ENCODE results near the gene MED27. TPM values are rescaled to one million over a fixed set of nuclear protein-coding genes. Genes with fewer than 3 reads are reported as not detected.
A peak's percentile ranks its signal among the peaks of the same experiment; 100 is the strongest.

MED27 gene
- total RNA-seq, 1 donor from 2014 or later: 8.5 TPM

DNA sequence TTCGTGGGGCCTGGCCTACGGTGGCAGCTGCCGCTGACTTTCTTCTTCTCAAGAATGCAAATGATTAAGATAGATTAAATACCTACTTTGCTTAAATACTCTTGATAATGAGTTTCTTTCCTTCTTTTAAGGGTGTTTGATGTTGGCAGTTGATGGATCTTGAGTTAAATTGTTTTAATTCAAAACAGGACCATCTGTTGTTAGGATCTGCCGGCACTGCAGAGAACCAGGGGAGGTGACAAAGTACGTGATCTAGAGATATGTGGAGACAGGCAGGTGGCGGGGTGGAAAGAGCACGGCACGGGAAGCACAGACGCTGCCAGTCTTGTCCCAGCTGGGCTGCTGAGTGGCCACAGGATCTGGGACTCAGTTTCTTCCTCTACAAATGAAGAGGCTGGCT lies 37.9 kb downstream of the MED27 start:
- DNase-seq: no peak

GRCh38 chr9:132040808-132041207 lies 38.9 kb downstream of the MED27 start:
- no peak for DNase-seq

DNA sequence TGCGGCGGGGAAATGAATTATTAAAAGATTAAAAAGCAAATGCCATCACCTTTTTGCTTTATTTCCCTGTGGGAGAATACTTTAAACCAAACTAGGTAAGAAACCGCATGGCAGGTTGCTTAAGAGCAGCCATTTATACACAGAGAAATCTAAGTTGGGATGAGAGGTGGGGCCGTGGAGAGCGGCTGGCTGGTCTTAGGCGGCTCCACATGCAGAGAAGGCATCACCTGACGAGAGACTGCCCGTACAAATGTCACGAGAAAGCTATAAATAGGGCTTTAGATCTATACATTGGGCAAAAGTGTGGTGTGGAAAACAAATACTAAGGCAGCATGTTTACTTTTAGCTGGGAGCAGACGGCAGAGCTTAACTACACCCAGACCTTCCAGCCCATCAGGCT lies 39.4 kb downstream of the MED27 start:
- DNase-seq: no peak

- no peak for DNase-seq
Measured at GRCh38 chr9:132039284-132039683, 40.4 kb downstream of the MED27 start.

DNA sequence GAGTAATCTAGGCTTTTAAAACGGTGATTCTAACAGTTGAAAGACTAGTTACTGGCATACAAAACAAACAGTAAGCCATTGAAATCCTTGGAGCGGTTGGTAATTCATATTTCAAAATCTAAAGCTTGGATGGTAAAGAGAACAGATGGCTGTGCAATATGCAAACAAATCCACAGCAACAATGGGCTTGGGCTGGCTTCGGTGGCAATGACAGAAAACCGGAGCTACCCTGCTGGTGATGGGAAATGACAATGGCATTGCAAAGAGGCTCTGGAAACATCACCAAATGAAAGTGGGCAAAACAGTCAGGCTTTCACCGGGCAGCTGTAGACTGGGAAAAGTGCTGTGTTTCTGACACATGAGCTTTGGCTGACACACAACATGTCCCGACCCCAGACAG lies 42.2 kb downstream of the MED27 start:
- no peak for DNase-seq

GRCh38 chr9:132036521-132036920 lies 43.1 kb downstream of the MED27 start:
- DNase-seq: no peak

DNA sequence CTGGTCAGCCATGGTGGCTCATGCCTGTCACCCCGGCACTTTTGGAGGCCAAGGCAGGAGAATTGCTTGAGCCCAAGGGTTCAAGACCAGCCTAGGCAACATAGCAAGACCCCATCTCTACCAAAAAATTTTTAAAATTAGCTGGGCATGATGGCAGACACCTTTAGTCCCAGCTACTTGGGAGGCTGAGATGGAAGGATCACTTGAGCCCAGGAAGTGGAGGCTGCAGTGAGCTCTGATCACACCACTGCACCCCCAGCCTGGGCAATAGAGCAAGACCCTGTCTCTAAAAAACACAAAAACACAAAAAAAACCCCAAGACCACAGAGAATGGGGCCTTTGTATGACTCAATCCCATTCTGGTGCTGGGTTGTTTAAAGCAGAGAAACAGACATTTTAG lies 44.0 kb downstream of the MED27 start:
- no peak for DNase-seq

DNA sequence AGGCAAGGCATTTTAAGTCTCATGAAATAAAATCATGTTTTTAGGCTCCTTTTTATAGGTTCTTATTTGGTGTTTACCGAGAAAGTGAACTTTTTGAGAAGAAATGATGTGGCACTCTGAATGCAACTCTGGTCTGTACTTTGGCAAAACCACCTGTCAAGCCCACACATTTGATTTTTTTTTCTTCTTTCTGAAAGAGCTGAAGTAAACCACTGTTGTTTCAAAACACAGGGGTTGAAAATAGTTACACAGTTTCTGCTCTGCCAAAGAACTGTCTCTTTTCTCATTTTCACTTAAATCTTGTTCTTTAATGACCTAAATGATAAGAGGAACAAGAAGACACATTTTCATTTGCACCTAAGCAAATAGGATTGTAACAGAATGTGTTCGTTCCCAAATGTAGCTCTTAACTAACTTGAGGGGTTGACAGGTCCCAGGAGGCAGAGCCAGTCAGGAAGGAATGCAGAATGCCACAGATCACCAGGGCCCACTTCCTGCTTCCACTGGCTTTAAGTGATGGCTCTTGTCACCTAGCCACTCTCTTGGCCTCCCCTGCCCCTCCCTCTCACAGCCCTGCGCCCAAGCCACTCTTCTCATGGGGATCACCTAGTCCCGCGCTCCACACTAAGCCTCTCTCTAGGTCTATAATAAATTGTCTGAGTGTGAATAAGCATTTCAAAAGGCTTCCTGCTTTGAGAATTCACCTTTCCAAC lies 47.3 kb downstream of the MED27 start:
- no peak for DNase-seq

DNA sequence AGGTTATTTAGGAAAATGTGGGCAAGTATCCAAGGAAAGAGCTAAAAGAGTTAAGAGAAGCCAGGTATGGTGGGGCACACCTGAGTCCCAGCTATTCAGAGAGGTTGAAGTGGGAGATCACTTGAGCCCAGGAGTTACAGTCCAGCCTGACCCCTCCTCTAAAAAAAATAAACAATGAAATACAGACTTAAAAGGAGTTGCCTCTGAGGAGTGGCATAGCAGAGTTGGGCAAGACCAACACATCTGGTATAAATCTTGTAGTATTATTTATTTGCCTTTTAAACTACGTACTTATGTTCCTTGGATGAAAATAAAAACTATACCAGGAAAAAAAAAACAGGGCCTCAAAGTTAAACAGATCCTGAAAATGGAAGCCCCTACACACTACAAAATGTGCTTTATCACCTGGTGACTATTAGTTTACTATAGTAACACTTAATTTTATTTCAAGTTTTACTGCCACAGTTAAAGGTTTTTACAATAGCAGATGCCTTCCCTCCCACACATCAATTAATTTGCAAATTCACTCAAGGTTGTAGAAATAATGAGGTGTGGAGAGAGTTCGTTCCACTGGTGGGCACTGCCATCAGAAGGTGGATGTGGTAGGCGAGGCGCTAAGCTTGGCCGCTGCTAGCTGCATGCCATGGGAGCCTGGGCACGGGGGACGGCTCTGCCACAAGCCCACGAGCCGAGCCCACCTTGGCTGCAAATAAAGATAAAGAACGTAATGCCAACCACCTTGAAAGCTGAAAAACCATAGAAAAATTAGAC lies 48.0 kb downstream of the MED27 start:
- DNase-seq: no peak

DNA sequence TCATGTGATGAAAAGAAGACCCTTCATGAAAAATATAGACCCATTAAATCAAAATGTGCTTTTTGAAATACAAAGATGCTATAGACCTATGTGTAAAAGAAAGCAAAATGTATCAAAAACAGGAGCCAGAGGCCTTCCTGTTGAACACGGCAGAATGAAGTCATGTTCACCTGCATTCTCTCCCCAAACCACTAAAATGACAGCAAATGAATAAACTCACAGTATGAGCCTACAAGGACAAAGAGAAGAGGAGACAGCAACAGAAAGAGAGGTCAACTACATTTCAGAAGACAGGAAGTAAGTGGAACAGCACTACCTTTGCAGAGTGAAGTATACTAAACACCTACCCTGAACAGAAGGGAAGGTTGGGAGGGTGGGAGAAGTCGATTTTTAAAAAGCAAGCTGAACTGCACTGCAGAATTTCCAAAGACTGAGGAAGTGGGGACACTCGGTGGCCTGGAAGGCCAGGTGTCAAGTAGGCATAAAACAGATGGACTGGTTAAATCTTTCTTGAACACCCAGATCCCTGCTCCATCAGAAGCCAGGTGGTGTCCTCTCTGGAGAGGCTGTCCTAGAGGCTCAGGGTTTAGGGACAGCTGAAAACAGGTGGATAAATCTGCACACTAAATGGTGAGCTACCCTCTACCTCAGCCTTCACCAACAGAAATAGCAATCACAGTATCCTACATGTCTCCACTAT lies 48.9 kb downstream of the MED27 start:
- no peak for DNase-seq

DNA sequence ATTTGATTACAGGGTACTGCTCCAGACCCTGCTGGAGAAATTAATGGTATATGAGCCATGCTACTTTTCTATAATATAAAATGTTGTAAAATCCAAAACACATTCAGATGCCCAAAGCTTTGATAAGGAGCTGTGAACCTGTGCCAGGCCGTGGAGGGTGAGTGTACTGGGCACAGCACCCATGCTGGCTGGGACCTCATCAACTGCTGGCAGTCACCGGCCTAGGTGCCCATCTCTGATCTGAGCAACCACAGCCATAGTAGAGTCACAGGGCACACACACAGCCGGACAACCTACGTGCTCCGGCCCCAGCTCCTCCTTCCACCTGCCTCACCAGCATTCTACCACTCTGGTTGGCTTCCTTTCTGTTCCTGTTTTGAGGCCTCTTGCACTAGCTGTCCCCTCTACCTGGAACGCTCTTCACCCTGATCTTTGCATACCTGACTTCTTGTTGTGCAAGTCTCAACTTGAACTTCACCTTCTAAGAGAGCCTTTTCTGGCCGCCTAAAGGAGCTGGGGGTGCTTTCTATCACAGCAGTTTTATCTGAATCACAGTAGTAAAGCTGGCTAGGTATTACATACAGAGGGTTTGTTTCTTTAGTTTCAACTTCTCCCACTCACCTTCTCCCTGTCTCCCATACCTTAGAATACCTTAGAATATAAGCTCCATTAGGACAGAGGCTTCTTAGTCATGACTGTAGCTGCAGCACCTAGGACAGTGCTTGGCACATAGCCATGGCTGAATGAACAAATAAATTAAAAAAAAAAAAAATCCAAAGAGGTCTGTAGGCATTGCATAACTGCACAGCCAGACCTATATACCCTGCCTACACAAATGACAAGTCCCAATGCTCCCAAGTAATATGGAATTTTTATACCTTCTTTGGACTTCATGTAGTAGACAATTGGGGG lies 51.7 kb downstream of the MED27 start:
- no peak for DNase-seq

- DNase-seq: no peak
Measured at GRCh38 chr9:132026932-132027585, 52.6 kb downstream of the MED27 start.

DNA sequence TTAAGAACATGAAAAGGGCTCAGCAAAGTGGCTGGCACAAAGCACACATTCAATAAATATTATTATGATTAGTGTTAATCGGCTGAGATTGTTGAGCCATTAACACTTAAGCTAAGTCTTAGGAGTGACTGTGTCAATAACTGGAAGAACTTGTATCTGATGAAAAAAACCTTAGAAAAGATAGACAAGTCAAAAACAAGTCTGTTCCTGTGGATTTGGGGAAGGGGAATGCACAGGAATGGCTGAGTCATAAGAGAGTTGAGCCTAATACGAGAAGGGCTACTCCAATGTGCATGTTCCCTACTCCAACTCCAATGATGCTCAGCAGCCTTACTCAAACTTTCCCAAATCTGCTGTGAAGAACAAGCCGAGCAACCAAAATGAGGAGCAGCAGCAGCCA lies 53.9 kb downstream of the MED27 start:
- DNase-seq: no peak

- no peak for DNase-seq
Measured at GRCh38 chr9:132024589-132024988, 55.1 kb downstream of the MED27 start.

GRCh38 chr9:132023419-132024180 lies 56.1 kb downstream of the MED27 start:
- no peak for DNase-seq

DNA sequence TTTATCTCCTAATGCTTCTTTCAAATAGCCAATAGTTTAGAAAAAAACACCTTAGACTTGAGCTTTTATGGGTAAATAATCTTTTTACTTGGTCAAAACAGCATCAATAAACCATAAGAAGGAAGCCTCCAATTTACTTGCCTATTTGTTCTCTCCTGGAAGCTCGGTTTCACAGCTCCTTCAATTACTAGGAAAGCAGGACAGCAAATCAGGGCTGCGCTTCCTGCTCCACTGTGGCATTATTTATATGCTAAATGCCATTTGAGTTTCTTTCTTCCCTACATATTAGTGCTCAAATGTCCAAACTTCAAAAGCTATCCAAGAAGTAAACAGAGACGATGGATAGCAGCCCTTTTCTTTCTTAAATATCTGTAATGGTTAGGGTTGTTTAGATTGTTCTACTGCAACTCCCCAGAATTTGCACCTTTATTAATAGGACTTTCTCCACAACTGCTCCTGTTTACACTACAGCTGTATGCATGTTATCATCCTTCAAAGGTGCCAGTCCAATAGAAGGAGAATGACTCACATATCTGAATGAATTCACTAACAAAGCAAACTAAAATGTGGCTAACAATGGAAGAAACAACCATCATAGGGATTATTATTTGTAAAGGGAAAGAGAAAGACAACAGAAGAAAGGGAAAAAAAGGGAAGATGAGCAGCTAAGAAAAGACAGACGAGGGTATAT lies 58.7 kb downstream of the MED27 start:
- peak; percentile 36 for DNase-seq

- DNase-seq: peak; percentile 23
Measured at GRCh38 chr9:132020272-132020671, 59.4 kb downstream of the MED27 start.

DNA sequence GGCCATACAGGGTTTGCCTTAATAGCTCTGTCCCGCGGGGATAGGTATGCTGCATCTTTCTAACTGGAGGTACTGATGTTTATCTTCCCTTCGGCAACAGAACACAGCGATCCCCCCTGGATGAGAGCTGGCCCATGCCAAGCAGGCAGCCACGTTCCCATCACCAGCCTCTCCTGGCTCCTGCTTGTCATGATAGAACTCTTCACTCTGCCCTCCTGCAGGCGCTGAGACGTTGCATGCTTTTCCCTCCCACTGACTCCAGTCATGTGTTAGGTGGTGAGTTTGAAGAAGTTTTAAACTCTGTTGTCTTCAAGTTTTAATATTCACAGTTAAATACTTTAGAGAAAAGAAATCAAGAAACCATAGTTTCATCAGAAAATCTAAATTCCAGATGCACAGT lies 60.0 kb downstream of the MED27 start:
- no peak for DNase-seq

GRCh38 chr9:132018957-132019405 lies 60.7 kb downstream of the MED27 start:
- no peak for DNase-seq

DNA sequence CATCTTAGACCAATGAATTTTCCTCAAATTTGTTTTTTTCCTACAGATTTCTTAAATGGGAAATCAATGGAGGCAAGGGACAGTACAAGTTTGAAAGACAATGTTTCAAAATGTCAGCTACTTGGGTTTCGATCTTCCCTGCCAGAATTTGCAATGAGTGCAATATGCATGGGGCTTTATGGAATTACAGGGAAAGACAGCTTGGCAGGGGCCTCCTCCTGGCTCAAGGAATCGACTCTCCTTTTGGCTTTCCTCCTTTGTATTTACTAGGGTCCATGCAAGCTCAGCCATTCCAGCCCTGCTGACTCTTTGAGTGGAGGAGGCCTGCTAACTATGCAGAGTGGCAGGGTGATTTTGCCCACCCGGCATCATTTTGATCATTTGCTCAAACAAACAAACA lies 63.2 kb downstream of the MED27 start:
- DNase-seq: no peak

DNA sequence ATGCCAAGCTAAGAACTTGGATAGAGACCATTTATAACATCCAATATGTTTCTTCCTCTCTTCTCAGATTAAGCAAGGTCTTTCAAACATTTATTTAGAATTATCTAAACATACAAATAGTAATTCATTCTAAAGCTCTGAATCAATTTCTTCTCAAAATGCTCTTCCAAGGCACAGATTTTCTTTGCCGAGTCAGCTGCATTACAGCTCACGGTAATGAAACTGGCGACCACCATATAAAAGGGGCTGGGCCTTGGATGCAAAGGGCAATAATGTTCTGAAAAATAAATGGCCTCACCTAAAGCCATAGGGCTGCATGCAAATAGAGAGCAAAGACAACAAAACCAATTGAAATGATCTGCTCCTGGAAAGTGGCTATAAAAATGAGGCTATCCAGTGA lies 63.8 kb downstream of the MED27 start:
- no peak for DNase-seq
